Measurements from ENCODE around the gene ZNF460. TPM values are rescaled to one million over a fixed set of nuclear protein-coding genes. Genes with fewer than 3 reads are reported as not detected.
A peak's percentile ranks its signal among the peaks of the same experiment; 100 is the strongest.

ZNF460 gene
- total RNA-seq, 2 donors from 2014 or later = 81.4 to 118 TPM

- no peaks in the 10 kb centered on the region for H3K27me3 ChIP-seq (replicated peaks; ENCODE audit: insufficient read depth)
- DNase-seq (ENCODE audit: low spot score) (no peak), ATAC-seq (ENCODE audit: insufficient number of reproducible peaks, low FRiP score, low read depth) (no peak)
- H3K4me1 ChIP-seq (ENCODE audit: control insufficient read depth in 1 of 2, low read depth in 2 of 2) = no peaks in the 10 kb centered on the region
- no peak overlapping the region for H3K27ac ChIP-seq
- TF ChIP-seq, protein P1, sequence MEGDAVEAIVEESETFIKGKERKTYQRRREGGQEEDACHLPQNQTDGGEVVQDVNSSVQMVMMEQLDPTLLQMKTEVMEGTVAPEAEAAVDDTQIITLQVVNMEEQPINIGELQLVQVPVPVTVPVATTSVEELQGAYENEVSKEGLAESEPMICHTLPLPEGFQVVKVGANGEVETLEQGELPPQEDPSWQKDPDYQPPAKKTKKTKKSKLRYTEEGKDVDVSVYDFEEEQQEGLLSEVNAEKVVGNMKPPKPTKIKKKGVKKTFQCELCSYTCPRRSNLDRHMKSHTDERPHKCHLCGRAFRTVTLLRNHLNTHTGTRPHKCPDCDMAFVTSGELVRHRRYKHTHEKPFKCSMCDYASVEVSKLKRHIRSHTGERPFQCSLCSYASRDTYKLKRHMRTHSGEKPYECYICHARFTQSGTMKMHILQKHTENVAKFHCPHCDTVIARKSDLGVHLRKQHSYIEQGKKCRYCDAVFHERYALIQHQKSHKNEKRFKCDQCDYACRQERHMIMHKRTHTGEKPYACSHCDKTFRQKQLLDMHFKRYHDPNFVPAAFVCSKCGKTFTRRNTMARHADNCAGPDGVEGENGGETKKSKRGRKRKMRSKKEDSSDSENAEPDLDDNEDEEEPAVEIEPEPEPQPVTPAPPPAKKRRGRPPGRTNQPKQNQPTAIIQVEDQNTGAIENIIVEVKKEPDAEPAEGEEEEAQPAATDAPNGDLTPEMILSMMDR (IDR thresholded peaks at IDR 0.05) = no peak
- H3K9me3 ChIP-seq = peaks cover 66% of the 10 kb centered on the region
- peaks cover 71% of the 10 kb centered on the region for H3K36me3 ChIP-seq
- H3K4me3 ChIP-seq = no peak overlapping the region
Observed at GRCh38 chr19:57292547-57292946, 12.3 kb downstream of the ZNF460 start.

GRCh38 chr19:57293719-57294118, 13.4 kb downstream of the ZNF460 start:
- no peak overlapping the region for H3K4me3 ChIP-seq
- no peak for ATAC-seq (ENCODE audit: insufficient number of reproducible peaks, low FRiP score, low read depth)
- no peaks in the 10 kb centered on the region for H3K27me3 ChIP-seq (replicated peaks; ENCODE audit: insufficient read depth)
- TF ChIP-seq, protein P1 (IDR thresholded peaks at IDR 0.05) = no peak
- H3K4me1 ChIP-seq (ENCODE audit: control insufficient read depth in 1 of 2, low read depth in 2 of 2) = no peaks in the 10 kb centered on the region
- no peak for DNase-seq (ENCODE audit: low spot score)
- H3K9me3 ChIP-seq = peaks cover 68% of the 10 kb centered on the region
- H3K36me3 ChIP-seq = peaks cover 59% of the 10 kb centered on the region
- no peak overlapping the region for H3K27ac ChIP-seq

GRCh38 chr19:57302020-57302465, 21.8 kb downstream of the ZNF460 start:
- Histone ChIP-seq H3K4me1 (ENCODE audit: control insufficient read depth in 1 of 2, low read depth in 2 of 2) (peaks cover 0 to 3% of the 10 kb centered on the region in 2 donors), H3K9me3 (peaks cover 15% of the 10 kb centered on the region), H3K27ac (no peak overlapping the region), H3K4me3 (no peak overlapping the region), H3K36me3 (peaks cover 44% of the 10 kb centered on the region), H3K27me3 (replicated peaks; ENCODE audit: insufficient read depth) (no peaks in the 10 kb centered on the region)
- ATAC-seq (ENCODE audit: insufficient number of reproducible peaks, low FRiP score, low read depth) (peak; percentile 95), DNase-seq (ENCODE audit: low spot score) (no peak)
- TF ChIP-seq, protein P1 (IDR thresholded peaks at IDR 0.05) = no peak

- Histone ChIP-seq H3K27me3 (replicated peaks; ENCODE audit: insufficient read depth) (no peaks in the 10 kb centered on the region), H3K4me3 (no peak overlapping the region), H3K9me3 (peaks cover 15% of the 10 kb centered on the region), H3K36me3 (peaks cover 44% of the 10 kb centered on the region), H3K27ac (no peak overlapping the region), H3K4me1 (ENCODE audit: control insufficient read depth in 1 of 2, low read depth in 2 of 2) (peaks cover 0 to 3% of the 10 kb centered on the region in 2 donors)
- ATAC-seq (ENCODE audit: insufficient number of reproducible peaks, low FRiP score, low read depth) (no peak), DNase-seq (ENCODE audit: low spot score) (no peak)
- TF ChIP-seq, protein P1 (IDR thresholded peaks at IDR 0.05) = no peak
Observed at GRCh38 chr19:57302727-57303401, 22.6 kb downstream of the ZNF460 start.

DNA sequence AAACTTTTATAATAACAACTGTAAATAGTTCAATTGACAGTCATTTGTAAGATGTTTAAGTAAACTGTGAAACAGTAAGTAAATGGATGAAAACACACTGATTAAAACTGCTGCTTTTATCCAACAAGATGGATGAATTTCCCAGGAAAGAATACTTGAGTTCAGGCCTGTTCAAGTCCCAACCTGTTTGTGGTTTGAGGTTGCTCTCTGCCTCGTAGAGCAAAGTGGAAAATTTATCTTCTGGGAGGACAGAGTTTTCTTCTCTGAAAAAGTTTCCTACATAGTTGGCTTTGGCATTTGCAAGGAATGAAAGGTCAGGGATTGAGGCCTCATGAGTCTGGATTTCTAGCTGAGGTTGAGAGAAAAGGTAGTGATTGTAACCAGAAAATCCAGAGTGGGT, 24.8 kb downstream of the ZNF460 start:
- TF ChIP-seq, protein P1 (IDR thresholded peaks at IDR 0.05) = no peak
- Histone ChIP-seq H3K4me1 (ENCODE audit: control insufficient read depth in 1 of 2, low read depth in 2 of 2) (peaks cover 0 to 3% of the 10 kb centered on the region in 2 donors), H3K9me3 (peaks cover 6% of the 10 kb centered on the region), H3K36me3 (peaks cover 33% of the 10 kb centered on the region), H3K27me3 (replicated peaks; ENCODE audit: insufficient read depth) (no peaks in the 10 kb centered on the region), H3K27ac (no peak overlapping the region), H3K4me3 (no peak overlapping the region)
- DNase-seq (ENCODE audit: low spot score) = no peak
- ATAC-seq (ENCODE audit: insufficient number of reproducible peaks, low FRiP score, low read depth) = no peak
